Measurements from ENCODE around the gene STAB1.

STAB1 gene

GRCh38 chr3:52504977-52505376, 9.8 kb downstream of the STAB1 start:
- no peak for DNase-seq (ENCODE audit: low spot score)

DNA sequence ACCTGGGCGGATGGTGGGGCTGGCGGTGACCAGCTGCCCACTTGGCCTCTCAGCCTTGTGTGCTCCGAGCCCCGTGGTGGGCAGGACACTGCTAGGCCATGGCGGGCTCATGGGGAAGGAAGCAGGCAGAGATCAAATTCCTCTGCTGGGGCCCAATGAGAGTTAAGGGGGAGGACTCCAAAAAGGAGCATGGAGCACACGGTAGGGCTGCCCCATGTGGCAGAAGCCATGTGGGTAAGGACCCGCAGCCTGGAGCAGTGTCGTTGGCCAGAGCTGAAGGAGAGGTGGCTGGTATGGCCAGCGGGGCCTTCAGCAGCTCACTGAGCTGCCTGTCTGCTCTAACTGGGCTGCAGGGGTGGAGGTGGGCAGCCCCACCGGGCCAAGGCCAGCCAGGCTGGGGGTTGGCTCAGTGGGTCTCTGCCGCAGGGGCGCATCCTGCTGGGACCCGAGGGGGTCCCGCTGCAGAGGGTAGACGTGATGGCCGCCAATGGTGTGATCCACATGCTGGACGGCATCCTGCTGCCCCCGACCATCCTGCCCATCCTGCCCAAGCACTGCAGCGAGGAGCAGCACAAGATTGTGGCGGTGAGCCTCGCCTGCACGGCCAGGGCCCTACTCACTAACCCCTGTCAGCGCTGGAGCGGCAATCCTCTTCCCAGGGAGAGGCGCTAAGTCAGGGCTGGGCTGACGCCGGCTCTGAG, 11.3 kb downstream of the STAB1 start:
- no peak for DNase-seq (ENCODE audit: low spot score)

GRCh38 chr3:52507359-52507758, 12.2 kb downstream of the STAB1 start:
- no peak for DNase-seq (ENCODE audit: low spot score)

GRCh38 chr3:52509753-52510328, 14.7 kb downstream of the STAB1 start:
- no peak for DNase-seq (ENCODE audit: low spot score)

DNA sequence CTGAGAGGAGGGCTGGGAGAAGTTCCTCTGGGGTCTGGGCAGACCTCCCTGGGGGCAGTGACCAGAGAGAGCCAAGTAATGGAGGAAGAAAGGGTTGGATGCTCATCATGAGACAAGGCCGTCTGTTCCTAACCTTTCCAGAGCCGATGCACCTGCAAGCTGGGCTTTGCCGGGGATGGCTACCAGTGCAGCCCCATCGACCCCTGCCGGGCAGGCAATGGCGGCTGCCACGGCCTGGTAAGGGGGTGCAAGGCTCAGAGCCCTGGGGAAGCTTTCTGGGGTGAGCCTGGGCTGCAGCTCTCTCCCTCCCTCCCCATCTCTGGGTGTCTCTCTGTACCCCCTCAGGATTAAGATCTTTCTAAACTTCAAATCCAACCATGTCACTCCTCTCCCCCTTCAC, 16.4 kb downstream of the STAB1 start:
- DNase-seq (ENCODE audit: low spot score) = no peak

DNA sequence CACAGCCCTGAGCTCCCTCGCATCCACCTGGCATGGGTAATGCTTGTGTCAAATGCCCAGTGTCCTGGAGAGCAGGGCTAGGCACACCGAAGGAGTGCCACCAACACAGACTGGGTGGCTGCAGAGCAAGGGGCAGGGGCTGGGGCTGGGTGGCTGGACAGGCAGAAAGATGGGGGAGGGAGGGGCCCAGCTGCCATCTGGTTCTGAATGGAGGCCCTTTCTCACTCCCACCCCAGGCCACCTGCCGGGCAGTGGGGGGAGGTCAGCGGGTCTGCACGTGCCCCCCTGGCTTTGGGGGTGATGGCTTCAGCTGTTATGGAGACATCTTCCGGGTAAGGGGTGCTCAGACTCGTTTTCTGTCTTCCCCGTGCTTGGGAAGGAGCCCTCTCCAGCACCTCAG, 17.0 kb downstream of the STAB1 start:
- no peak for DNase-seq (ENCODE audit: low spot score)

GRCh38 chr3:52512727-52513126, 17.6 kb downstream of the STAB1 start:
- DNase-seq (ENCODE audit: low spot score) = no peak

DNA sequence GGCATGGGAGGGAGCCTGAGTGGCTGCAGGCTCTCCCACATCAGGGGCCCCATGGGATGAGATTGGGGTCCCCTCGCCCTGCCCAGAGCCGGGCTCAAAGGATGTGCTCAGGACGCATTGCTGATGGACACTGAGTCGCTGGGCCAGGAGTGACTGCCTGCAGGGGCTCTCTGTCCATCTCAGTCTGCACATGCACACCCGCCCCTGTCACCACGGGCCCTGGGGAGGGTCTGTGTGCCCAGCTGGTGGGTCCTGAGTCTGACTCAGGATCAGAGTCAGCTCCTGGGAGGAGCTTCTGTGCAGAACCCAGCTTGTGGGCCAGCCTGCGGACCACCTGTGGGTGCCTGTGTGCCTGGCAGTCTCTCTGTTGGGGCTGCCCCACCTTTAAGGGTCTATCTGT, 18.1 kb downstream of the STAB1 start:
- DNase-seq (ENCODE audit: low spot score) = no peak

DNA sequence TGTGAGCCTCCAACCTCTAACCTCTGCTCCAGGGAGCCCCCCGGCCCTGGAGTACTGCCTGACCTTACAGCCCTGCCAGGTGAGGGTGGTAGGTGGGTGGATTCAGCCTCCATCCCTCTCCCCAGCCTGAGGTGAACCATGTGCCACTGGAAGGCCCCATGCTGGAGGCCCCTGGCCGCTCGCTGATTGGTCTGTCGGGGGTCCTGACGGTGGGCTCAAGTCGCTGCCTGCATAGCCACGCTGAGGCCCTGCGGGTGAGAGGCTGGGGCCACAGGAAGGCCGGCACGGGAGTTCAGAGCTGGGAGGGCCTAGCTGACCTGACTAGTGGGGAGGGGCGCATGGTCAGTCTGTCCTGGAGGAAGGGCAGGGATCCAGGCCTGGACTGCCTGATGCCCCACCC, 19.4 kb downstream of the STAB1 start:
- DNase-seq (ENCODE audit: low spot score) = no peak

GRCh38 chr3:52515192-52515591, 20.1 kb downstream of the STAB1 start:
- DNase-seq (ENCODE audit: low spot score) = no peak

GRCh38 chr3:52516509-52517195, 21.5 kb downstream of the STAB1 start:
- DNase-seq (ENCODE audit: low spot score) = no peak

- DNase-seq (ENCODE audit: low spot score) = no peak
These were observed 22.9 kb downstream of the STAB1 start for GRCh38 chr3:52517796-52518722.

GRCh38 chr3:52518723-52519444, 23.7 kb downstream of the STAB1 start:
- no peak for DNase-seq (ENCODE audit: low spot score)

DNA sequence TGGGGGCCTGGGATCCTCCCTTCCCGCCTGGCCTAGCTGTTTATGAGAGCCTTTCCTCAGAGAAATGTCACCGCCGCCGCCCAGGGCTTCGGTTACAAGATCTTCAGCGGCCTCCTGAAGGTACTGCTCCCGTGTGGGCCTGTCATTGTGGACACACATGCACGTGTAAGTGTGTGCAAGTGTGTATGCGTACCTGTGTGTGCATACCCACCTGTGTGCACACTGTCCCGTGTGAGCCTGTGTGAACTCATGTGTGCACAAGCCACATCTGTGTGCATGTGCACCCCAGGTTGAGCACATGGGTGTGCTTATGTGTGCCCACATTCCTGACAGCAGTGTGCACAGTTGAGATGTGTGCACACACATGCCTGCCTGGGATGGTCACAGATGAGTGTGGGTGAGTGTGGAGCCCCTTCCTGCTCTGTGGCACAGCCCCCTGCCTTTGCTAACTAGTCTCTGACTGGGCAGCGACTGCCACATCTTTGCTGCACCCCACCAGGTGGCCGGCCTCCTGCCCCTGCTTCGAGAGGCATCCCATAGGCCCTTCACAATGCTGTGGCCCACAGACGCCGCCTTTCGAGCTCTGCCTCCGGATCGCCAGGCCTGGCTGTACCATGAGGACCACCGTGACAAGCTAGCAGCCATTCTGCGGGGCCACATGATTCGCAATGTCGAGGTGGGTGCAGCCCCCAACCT, 24.5 kb downstream of the STAB1 start:
- DNase-seq (ENCODE audit: low spot score) = no peak

GRCh38 chr3:52520141-52520667, 25.1 kb downstream of the STAB1 start:
- no peak for DNase-seq (ENCODE audit: low spot score)

- no peak for DNase-seq (ENCODE audit: low spot score)
These were observed 25.8 kb downstream of the STAB1 start for GRCh38 chr3:52520716-52521487.

GRCh38 chr3:52521488-52521824, 26.3 kb downstream of the STAB1 start:
- no peak for DNase-seq (ENCODE audit: low spot score)

- DNase-seq (ENCODE audit: low spot score) = no peak
These were observed 26.9 kb downstream of the STAB1 start for GRCh38 chr3:52521881-52522650.

DNA sequence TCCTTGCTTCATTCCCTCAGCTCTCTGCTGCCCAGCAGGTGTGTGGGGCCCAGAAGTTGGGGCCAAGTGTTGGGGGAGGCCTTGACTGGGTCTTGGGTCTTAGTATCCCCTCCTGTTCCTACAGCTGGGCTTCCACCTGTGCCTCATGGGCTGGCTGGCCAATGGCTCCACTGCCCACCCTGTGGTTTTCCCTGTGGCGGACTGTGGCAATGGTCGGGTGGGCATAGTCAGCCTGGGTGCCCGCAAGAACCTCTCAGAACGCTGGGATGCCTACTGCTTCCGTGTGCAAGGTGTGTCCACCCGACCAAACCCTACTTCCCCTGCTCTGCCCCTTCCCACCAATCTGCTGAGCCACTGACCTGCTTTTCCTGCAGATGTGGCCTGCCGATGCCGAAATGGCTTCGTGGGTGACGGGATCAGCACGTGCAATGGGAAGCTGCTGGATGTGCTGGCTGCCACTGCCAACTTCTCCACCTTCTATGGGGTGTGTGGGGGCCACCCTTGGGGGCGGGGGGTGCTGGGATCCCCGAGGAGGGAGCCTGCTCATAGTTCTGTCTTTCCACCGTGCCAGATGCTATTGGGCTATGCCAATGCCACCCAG, 27.6 kb downstream of the STAB1 start:
- DNase-seq (ENCODE audit: low spot score) = no peak
